ENCODE data around the gene CRIP2. TPM values are rescaled to one million over a fixed set of nuclear protein-coding genes. Genes with fewer than 3 reads are reported as not detected.
A peak's percentile ranks its signal among the peaks of the same experiment; 100 is the strongest.

CRIP2 gene
- polyA plus RNA-seq, 1 experiment, result 28.2 TPM

DNA sequence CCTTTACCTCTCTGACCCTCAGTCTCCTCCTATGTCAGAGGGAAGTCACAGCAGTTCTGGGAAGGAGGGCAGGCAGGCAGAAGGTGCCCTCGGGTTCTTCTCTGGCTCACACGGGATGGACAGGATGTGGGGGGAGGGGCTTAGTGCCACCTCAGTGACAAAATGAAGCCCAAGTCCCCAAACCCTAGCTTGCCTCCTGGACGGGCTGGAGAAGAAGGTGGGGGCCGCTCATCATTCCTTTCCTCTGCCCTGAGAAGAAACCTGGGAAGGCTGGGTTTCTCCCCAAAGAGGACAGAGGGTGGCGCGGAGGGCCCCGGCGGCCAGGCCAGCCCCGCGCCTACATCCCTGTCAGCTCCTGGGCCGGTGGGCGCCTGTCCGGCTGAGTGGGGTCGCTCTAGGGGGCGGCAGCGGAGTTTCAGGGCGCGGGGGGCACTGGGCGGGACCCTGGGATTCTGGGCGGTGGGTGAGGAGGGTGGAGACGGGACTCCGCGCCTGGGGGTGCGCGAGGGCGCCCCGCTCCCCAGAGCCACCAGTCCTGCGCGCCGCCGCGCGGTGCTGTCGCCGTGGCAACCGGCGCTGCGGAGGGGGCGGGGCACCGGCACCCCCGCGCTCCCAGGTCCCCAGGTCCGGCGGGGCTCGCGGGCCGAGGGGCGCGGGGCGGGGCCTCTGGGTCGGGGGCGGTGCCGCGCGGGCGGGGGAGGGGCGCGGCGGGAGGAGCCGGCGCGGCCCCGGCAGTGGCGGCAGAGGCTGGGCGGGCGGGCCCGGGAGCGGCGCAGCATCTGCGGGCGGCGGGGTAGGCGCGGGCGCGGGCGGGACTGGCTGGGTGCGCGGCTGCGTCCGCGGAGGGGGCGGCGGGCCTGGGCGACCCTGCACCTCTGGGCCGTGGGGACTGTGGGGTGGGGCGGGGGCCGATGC is 51.5 kb downstream of the CRIP2 start, which contains the start of gene TMEM121:
TSS of gene TMEM121 (plus strand) at position 723 of the 915 bp plus-strand sequence. CDS start 2,252 bp downstream, outside the sequence.
- POLR2A ChIA-PET, result no interaction called here
- peaks cover 3% of the 10 kb centered on the region for H3K27me3 ChIP-seq (ENCODE audit: control insufficient read depth, insufficient read depth, low read length)
- no peak within 1 kb of the TSS for H3K27ac ChIP-seq (ENCODE audit: low read depth, low read length)
- H3K9me3 ChIP-seq (ENCODE audit: control insufficient read depth, insufficient read depth, low read length), result peaks cover 3% of the 10 kb centered on the region; the same call in 1 of the 2 replicates
- CTCF ChIA-PET, result no interaction called here
- DNase-seq (ENCODE audit: low read depth, low spot score), result no peak
- no peak for TF ChIP-seq CTCF (IDR thresholded peaks at IDR 0.05; ENCODE audit: low read depth, low read length)
- H3K4me3 ChIP-seq (ENCODE audit: low read depth, low read length), result peak within 1 kb of the TSS; percentile 59

GRCh38 chr14:105526776-105527380 is 52.3 kb downstream of the CRIP2 start:
- ChIA-PET POLR2A (no interaction called here), CTCF (no interaction called here)
- peaks cover 3% of the 10 kb centered on the region for H3K27me3 ChIP-seq (ENCODE audit: control insufficient read depth, insufficient read depth, low read length)
- TF ChIP-seq CTCF (IDR thresholded peaks at IDR 0.05; ENCODE audit: low read depth, low read length), result no peak
- H3K27ac ChIP-seq (ENCODE audit: low read depth, low read length), result no peak overlapping the region
- no peak for DNase-seq (ENCODE audit: low read depth, low spot score)
- peak overlapping the region; percentile 59 for H3K4me3 ChIP-seq (ENCODE audit: low read depth, low read length)
- H3K9me3 ChIP-seq (ENCODE audit: control insufficient read depth, insufficient read depth, low read length), result peaks cover 3% of the 10 kb centered on the region; the same call in 1 of the 2 replicates

- peaks cover 3% of the 10 kb centered on the region; the same call in 1 of the 2 replicates for H3K9me3 ChIP-seq (ENCODE audit: control insufficient read depth, insufficient read depth, low read length)
- H3K27me3 ChIP-seq (ENCODE audit: control insufficient read depth, insufficient read depth, low read length), result peaks cover 3% of the 10 kb centered on the region
- no peak for DNase-seq (ENCODE audit: low read depth, low spot score)
- H3K4me3 ChIP-seq (ENCODE audit: low read depth, low read length), result peak overlapping the region; percentile 59
- ChIA-PET CTCF (interaction anchor here (1.7 to 2.1 kb wide), 2 partner anchors 11 to 47 kb away, joined by 6 to 13 read pairs; no protein-coding TSS in a partner anchor), POLR2A (no interaction called here)
- no peak overlapping the region for H3K27ac ChIP-seq (ENCODE audit: low read depth, low read length)
- TF ChIP-seq CTCF (IDR thresholded peaks at IDR 0.05; ENCODE audit: low read depth, low read length), result no peak
Observed at GRCh38 chr14:105527381-105527825, 52.8 kb downstream of the CRIP2 start.

- Histone ChIP-seq H3K27me3 (ENCODE audit: control insufficient read depth, insufficient read depth, low read length) (peaks cover 3% of the 10 kb centered on the region), H3K4me3 (ENCODE audit: low read depth, low read length) (peak overlapping the region; percentile 59), H3K27ac (ENCODE audit: low read depth, low read length) (no peak overlapping the region), H3K9me3 (ENCODE audit: control insufficient read depth, insufficient read depth, low read length) (peaks cover 3% of the 10 kb centered on the region; the same call in 1 of the 2 replicates)
- CTCF ChIA-PET, result interaction anchor here (0.6 to 2.1 kb wide), 21 partner anchors 9 to 1154 kb away, joined by 3 to 13 read pairs (median 4); no protein-coding TSS in a partner anchor
- peak; percentile 70 for TF ChIP-seq CTCF (IDR thresholded peaks at IDR 0.05; ENCODE audit: low read depth, low read length)
- POLR2A ChIA-PET, result interaction anchor here (0.6 kb wide), 1 partner anchor 48 kb away, joined by 4 read pairs; no protein-coding TSS in a partner anchor
- peak; percentile 8 for DNase-seq (ENCODE audit: low read depth, low spot score)
Observed at GRCh38 chr14:105527826-105528585, 53.4 kb downstream of the CRIP2 start.
